Loucy (cell line): ENCODE data around the gene MARCHF11.

ENCODE experiments used
- H2AFZ ChIP-seq: fragments of 200-600 bp; sonication (generic); 2 replicates; pipeline ENCODE4 v1.6.0; 2016; ENCODE audit warnings: antibody characterized with exemption, mild to moderate bottlenecking, low read length, moderate library complexity
- H3F3A ChIP-seq: fragments of 200-600 bp; 2 replicates; pipeline ENCODE4 v1.6.0; 2016; ENCODE audit warnings: antibody characterized with exemption, low read depth, mild to moderate bottlenecking
- H3K27me3 ChIP-seq: fragments of 200-600 bp; sonication (generic); 2 replicates; pipeline ENCODE4 v1.6.1; 2014; ENCODE audit warnings: low read length, mild to moderate bottlenecking; ENCODE audit not compliant: insufficient read depth, poor library complexity, severe bottlenecking
- H3K36me3 ChIP-seq: fragments of 200-600 bp; sonication (generic); 2 replicates; pipeline ENCODE4 v1.6.1; 2016; ENCODE audit warnings: low read length; ENCODE audit not compliant: insufficient read depth
- H3K4me1 ChIP-seq: fragments of 200-600 bp; sonication (generic); 2 replicates; pipeline ENCODE4 v1.5.1; 2014; ENCODE audit warnings: low read length, mild to moderate bottlenecking; ENCODE audit not compliant: insufficient read depth, poor library complexity, severe bottlenecking
- H3K4me2 ChIP-seq: fragments of 200-600 bp; sonication (generic); 2 replicates; pipeline ENCODE4 v1.6.0; 2014; ENCODE audit warnings: antibody characterized with exemption, low read length, low read depth, mild to moderate bottlenecking; ENCODE audit not compliant: poor library complexity, severe bottlenecking
- H3K4me3 ChIP-seq: fragments of 200-600 bp; sonication (generic); 2 replicates; pipeline ENCODE4 v1.5.1; 2014; ENCODE audit warnings: low read length, mild to moderate bottlenecking, mixed read lengths; ENCODE audit not compliant: poor library complexity, severe bottlenecking
- H3K79me2 ChIP-seq: fragments of 200-600 bp; sonication (generic); 2 replicates; pipeline ENCODE4 v1.6.1; 2014; ENCODE audit warnings: low read length; ENCODE audit not compliant: insufficient read depth
- H3K9ac ChIP-seq: fragments of 200-600 bp; sonication (generic); 2 replicates; pipeline ENCODE4 v1.6.0; 2014; ENCODE audit warnings: mild to moderate bottlenecking, low read depth, low read length, moderate library complexity; ENCODE audit not compliant: poor library complexity, severe bottlenecking
- H3K9me2 ChIP-seq: fragments of 200-600 bp; sonication (generic); replicated peaks from 2 replicates; pipeline ENCODE4 v1.6.1; 2016; ENCODE audit warnings: low read depth, low read length, mixed read lengths
- H3K9me3 ChIP-seq: fragments of 200-600 bp; sonication (generic); 2 replicates; pipeline ENCODE4 v1.6.1; 2014; ENCODE audit warnings: mild to moderate bottlenecking, antibody characterized with exemption, low read length, low read depth; ENCODE audit not compliant: insufficient read depth
- H4K20me1 ChIP-seq: fragments of 200-600 bp; sonication (generic); 2 replicates; pipeline ENCODE4 v1.6.0; 2014; ENCODE audit warnings: antibody characterized with exemption, low read length, mild to moderate bottlenecking; ENCODE audit not compliant: insufficient read depth, poor library complexity, severe bottlenecking
- CTCF ChIP-seq: fragments of 200-600 bp; sonication (generic); conservative IDR thresholded peaks from 2 replicates; pipeline ENCODE4 v1.5.1; 2014; ENCODE audit warnings: mild to moderate bottlenecking, antibody characterized with exemption, low read length
- EZH2phosphoT487 ChIP-seq: fragments of 200-600 bp; IDR thresholded peaks from 2 replicates; pipeline ENCODE4 v1.6.1; 2018; ENCODE audit warnings: antibody characterized with exemption, mild to moderate bottlenecking, moderate library complexity, borderline replicate concordance

MARCHF11 gene

GRCh38 chr5:16065831-16066230, 113.8 kb downstream of the MARCHF11 start:
- H3K79me2 ChIP-seq, result no peaks in the 10 kb centered on the region
- no peaks in the 10 kb centered on the region for H4K20me1 ChIP-seq
- H3K4me2 ChIP-seq, result no peak overlapping the region
- H3K27me3 ChIP-seq, result no peaks in the 10 kb centered on the region
- no peaks in the 10 kb centered on the region for H3K4me1 ChIP-seq
- H3K9ac ChIP-seq, result no peak overlapping the region
- H3K9me2 ChIP-seq, result no peaks in the 10 kb centered on the region
- no peak for TF ChIP-seq CTCF
- TF ChIP-seq EZH2phosphoT487, result no peak
- H3F3A ChIP-seq, result no peaks in the 10 kb centered on the region
- H3K36me3 ChIP-seq, result no peaks in the 10 kb centered on the region
- no peak overlapping the region for H3K4me3 ChIP-seq
- 0 out of 2 replicates have a peak, but pooled peaks cover 4% of the 10 kb centered on the region for H3K9me3 ChIP-seq
- no peak overlapping the region for H2AFZ ChIP-seq

GRCh38 chr5:16064135-16064893, 115.3 kb downstream of the MARCHF11 start:
- no peaks in the 10 kb centered on the region for H3K36me3 ChIP-seq
- TF ChIP-seq EZH2phosphoT487 (no peak), CTCF (no peak)
- H3K9me2 ChIP-seq, result no peaks in the 10 kb centered on the region
- no peaks in the 10 kb centered on the region for H3K27me3 ChIP-seq
- no peaks in the 10 kb centered on the region for H4K20me1 ChIP-seq
- no peak overlapping the region for H3K4me3 ChIP-seq
- no peak overlapping the region for H3K9ac ChIP-seq
- no peak overlapping the region for H2AFZ ChIP-seq
- no peaks in the 10 kb centered on the region for H3K4me1 ChIP-seq
- H3K4me2 ChIP-seq, result no peak overlapping the region
- H3K79me2 ChIP-seq, result no peaks in the 10 kb centered on the region
- H3K9me3 ChIP-seq, result 0 out of 2 replicates have a peak, but pooled peaks cover 4% of the 10 kb centered on the region
- no peaks in the 10 kb centered on the region for H3F3A ChIP-seq

GRCh38 chr5:16061163-16061562, 118.4 kb downstream of the MARCHF11 start:
- Histone ChIP-seq H3K4me1 (no peaks in the 10 kb centered on the region), H3K27me3 (no peaks in the 10 kb centered on the region), H3K9me2 (no peaks in the 10 kb centered on the region), H3K9ac (no peak overlapping the region), H3F3A (no peaks in the 10 kb centered on the region), H3K4me2 (no peak overlapping the region), H3K36me3 (no peaks in the 10 kb centered on the region), H3K4me3 (no peak overlapping the region), H4K20me1 (no peaks in the 10 kb centered on the region), H3K79me2 (no peaks in the 10 kb centered on the region), H2AFZ (no peak overlapping the region), H3K9me3 (peaks cover 5% of the 10 kb centered on the region; the same call in 1 of the 2 replicates)
- no peak for TF ChIP-seq EZH2phosphoT487
- no peak for TF ChIP-seq CTCF
